Sigmoid colon (tissue), 7 donors: ENCODE results near the gene SMG7. TPM values are rescaled to one million over a fixed set of nuclear protein-coding genes. Genes with fewer than 3 reads are reported as not detected.

Source experiments
- DNase-seq: peaks from one replicate; pipeline ENCODE4 v3.0.0-alpha.2; 2019
- H3K27ac ChIP-seq, 4 donors: fragments of 200-600 bp; sonication (generic); one replicate each; pipeline ENCODE4 v1.5.1; 2016 to 2019; ENCODE audit warnings: mild to moderate bottlenecking in 1 of 4
- H3K27me3 ChIP-seq, 3 donors: fragments of 200-600 bp; sonication (generic); one replicate each; pipeline ENCODE4 v1.5.1; 2019; ENCODE audit warnings: mild to moderate bottlenecking in 1 of 3
- H3K36me3 ChIP-seq, 4 donors: fragments of 200-600 bp; sonication (generic); one replicate each; pipeline ENCODE4 v1.5.1; 2016 to 2019
- H3K4me1 ChIP-seq, 4 donors: fragments of 200-600 bp; sonication (generic); one replicate each; pipeline ENCODE4 v1.5.1; 2017 to 2019
- H3K4me3 ChIP-seq, 4 donors: fragments of 200-600 bp; sonication (generic); one replicate each; pipeline ENCODE4 v1.5.1; 2017 to 2019; ENCODE audit warnings: mild to moderate bottlenecking in 2 of 4, moderate library complexity in 1 of 4
- H3K9me3 ChIP-seq, 4 donors: fragments of 200-600 bp in 3 of 4; sonication (generic) in 3 of 4; one replicate each; pipeline versions ENCODE4 v1.5.1 to v1.6.1; 2013 to 2019
- EP300 ChIP-seq, 4 donors: sonication (generic); formaldehyde crosslinking; IDR thresholded peaks; one replicate each; pipeline ENCODE4 v1.6.1; 2017; ENCODE audit warnings: antibody characterized with exemption in 4 of 4
- POLR2A ChIP-seq, 2 donors: fragments of 450-650 bp; IDR thresholded peaks; one replicate each; pipeline ENCODE4 v1.6.1; 2016; ENCODE audit warnings: antibody characterized with exemption in 2 of 2, mild to moderate bottlenecking in 2 of 2, moderate library complexity in 2 of 2
- POLR2AphosphoS5 ChIP-seq, 4 donors: sonication (generic); formaldehyde crosslinking; IDR thresholded peaks; one replicate each; pipeline ENCODE4 v1.6.1; 2017; ENCODE audit warnings: antibody characterized with exemption in 4 of 4
- WGBS, 2 donors: extraction: QIAGEN DNeasy Blood & Tissue Kit; methylation state at CpG; one replicate each; pipeline ENCODE4 v1.1.7; 2013; 5-methylcytosine and 5-hydroxymethylcytosine counted together
- intact Hi-C: fragments of 100-400 bp; cut with DNase I; formaldehyde crosslinking; loops from one replicate; pipeline ENCODE4 v1.15.1; 2023
- polyA plus RNA-seq, 3 donors: library from polyadenylated mRNA; stranded (reverse); fragments of 200-250 nt; gene quantifications; one replicate each; pipeline ENCODE4 v1.2.3, GENCODE V29; 2013
- total RNA-seq, 4 donors: library from RNA; depleted of rRNA; stranded (reverse); fragments of >200 nt; gene quantifications; one replicate each; pipeline ENCODE4 v1.1.0, GENCODE V29; 2016
- TF ChIP-seq, protein P1 (sequence below), 4 experiments: fragments of 450-650 bp in 3 of 4; fragments of 200-600 bp in 1 of 4; IDR thresholded peaks; one replicate each; pipeline ENCODE4 v1.5.1; 2016 to 2019; ENCODE audit warnings: antibody characterized with exemption in 4 of 4, mild to moderate bottlenecking in 3 of 4, moderate library complexity in 2 of 4
- donor health status: healthy with polysubstance abuse.
- donor health status: Bipolar disorder and iron deficiency.
- donor health status: healthy.

SMG7 gene
- total and polyA plus RNA-seq, 7 donors: 16.8 to 46.5 (median 31.9) TPM

DNA sequence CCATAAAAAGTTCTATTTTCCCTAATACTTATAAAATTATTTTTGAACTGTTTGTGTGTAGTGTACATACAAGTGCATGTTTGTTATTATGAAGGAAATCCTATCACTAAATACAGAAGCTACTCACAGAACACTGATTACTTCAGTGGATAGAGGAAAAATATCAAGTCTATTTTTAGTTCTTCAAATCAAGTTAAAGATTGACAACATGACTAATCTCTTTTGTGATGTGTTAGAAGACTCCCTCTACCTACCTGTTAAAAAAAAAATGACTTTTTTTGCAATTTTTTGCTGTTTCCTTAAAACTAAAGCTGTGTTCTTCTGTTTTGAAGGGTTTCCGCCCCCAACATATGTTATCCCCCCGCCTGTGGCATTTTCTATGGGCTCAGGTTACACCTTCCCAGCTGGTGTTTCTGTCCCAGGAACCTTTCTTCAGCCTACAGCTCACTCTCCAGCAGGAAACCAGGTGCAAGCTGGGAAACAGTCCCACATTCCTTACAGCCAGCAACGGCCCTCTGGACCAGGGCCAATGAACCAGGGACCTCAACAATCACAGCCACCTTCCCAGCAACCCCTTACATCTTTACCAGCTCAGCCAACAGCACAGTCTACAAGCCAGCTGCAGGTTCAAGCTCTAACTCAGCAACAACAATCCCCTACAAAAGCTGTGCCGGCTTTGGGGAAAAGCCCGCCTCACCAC lies 72.4 kb downstream of the SMG7 start:
- WGBS, 2 donors: 79 to 86% methylated on average over 5 of the region's 5 CpGs
- H3K4me1 ChIP-seq: peaks cover 0 to 8% (median 3%) of the 10 kb centered on the region in 4 donors
- TF ChIP-seq POLR2A (IDR thresholded peaks at IDR 0.05): no peak
- TF ChIP-seq POLR2AphosphoS5 (IDR thresholded peaks at IDR 0.05): no peak
- no peak for TF ChIP-seq EP300 (IDR thresholded peaks at IDR 0.05)
- TF ChIP-seq, protein P1, sequence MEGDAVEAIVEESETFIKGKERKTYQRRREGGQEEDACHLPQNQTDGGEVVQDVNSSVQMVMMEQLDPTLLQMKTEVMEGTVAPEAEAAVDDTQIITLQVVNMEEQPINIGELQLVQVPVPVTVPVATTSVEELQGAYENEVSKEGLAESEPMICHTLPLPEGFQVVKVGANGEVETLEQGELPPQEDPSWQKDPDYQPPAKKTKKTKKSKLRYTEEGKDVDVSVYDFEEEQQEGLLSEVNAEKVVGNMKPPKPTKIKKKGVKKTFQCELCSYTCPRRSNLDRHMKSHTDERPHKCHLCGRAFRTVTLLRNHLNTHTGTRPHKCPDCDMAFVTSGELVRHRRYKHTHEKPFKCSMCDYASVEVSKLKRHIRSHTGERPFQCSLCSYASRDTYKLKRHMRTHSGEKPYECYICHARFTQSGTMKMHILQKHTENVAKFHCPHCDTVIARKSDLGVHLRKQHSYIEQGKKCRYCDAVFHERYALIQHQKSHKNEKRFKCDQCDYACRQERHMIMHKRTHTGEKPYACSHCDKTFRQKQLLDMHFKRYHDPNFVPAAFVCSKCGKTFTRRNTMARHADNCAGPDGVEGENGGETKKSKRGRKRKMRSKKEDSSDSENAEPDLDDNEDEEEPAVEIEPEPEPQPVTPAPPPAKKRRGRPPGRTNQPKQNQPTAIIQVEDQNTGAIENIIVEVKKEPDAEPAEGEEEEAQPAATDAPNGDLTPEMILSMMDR (IDR thresholded peaks at IDR 0.05): no peak

DNA sequence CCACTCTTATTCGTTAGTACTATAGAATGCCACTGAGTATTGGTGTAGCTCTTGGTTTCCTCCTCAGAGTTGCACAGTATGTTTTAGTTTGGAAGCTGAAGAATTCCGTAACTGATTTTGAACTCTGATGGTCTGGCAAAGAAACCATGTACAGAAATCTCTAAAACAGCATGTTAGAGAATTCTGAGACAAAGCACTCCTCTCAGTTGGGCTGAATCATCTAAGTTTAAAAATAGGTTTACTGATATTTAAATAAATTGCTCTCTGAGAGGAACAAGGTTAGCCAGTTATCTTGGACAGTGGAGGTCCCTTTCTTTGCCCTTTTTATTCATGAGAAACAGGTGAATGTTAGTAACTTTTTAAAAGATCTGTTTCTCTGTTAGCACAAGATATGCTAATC lies 74.1 kb downstream of the SMG7 start:
- no peaks in the 10 kb centered on the region for H3K27me3 ChIP-seq
- H3K4me3 ChIP-seq: no peak overlapping the region
- H3K27ac ChIP-seq: no peak overlapping the region
- intact Hi-C loops: loop anchor here (10.0 kb wide), 2 partner anchors 78 to 262 kb away; no protein-coding TSS in a partner anchor
- H3K36me3 ChIP-seq: peaks cover 17 to 87% (median 42%) of the 10 kb centered on the region in 4 donors
- peaks cover 0 to 8% (median 3%) of the 10 kb centered on the region in 4 donors for H3K4me1 ChIP-seq
- DNase-seq: no peak
- 89 to 94% methylated on average over 2 of the region's 2 CpGs for WGBS, 2 donors
- H3K9me3 ChIP-seq: no peaks in the 10 kb centered on the region
- TF ChIP-seq, protein P1 (IDR thresholded peaks at IDR 0.05): no peak
- TF ChIP-seq POLR2A (IDR thresholded peaks at IDR 0.05): no peak
- no peak for TF ChIP-seq EP300 (IDR thresholded peaks at IDR 0.05)
- no peak for TF ChIP-seq POLR2AphosphoS5 (IDR thresholded peaks at IDR 0.05)

More for the DNA sequence above, 72.4 kb downstream of the SMG7 start:
- Histone ChIP-seq H3K27me3 (no peaks in the 10 kb centered on the region), H3K9me3 (no peaks in the 10 kb centered on the region), H3K27ac (no peak overlapping the region), H3K4me3 (no peak overlapping the region), H3K36me3 (peaks cover 21 to 87% (median 44%) of the 10 kb centered on the region in 4 donors)
- no peak for DNase-seq
- intact Hi-C loops: loop anchor here (5.0 to 10.0 kb wide), 3 partner anchors 80 to 582 kb away; no protein-coding TSS in a partner anchor

DNA sequence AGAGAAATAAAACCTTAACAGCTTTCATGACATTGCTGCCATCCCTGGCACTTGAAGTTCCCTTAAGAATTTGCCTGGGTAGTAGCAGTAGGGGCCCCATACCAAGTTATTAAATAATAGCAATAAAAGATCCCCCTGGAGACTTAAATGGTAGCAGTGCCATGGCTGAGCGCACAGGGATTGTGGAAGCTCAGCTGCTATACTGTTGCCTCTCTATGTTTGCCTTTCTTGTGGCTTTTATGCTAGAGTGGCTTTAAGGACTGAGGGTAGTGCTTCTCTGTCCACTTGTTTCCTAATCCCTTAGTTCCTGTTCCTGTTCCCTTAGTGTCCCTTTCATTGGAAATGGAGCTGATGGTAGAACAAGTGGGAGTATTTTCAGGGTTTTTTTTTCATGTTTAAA lies 75.8 kb downstream of the SMG7 start:
- TF ChIP-seq EP300 (IDR thresholded peaks at IDR 0.05) (no peak), POLR2AphosphoS5 (IDR thresholded peaks at IDR 0.05) (no peak), POLR2A (IDR thresholded peaks at IDR 0.05) (no peak)
- peaks cover 17 to 92% (median 48%) of the 10 kb centered on the region in 4 donors for H3K36me3 ChIP-seq
- H3K4me3 ChIP-seq: no peak overlapping the region
- DNase-seq: no peak
- intact Hi-C loops: loop anchor here (10.0 kb wide), 2 partner anchors 77 to 263 kb away; no protein-coding TSS in a partner anchor
- 83 to 98% methylated on average over 1 of the region's 1 CpG for WGBS, 2 donors
- H3K27me3 ChIP-seq: no peaks in the 10 kb centered on the region
- no peak overlapping the region for H3K27ac ChIP-seq
- H3K9me3 ChIP-seq: no peaks in the 10 kb centered on the region
- H3K4me1 ChIP-seq: peaks cover 0 to 7% (median 2%) of the 10 kb centered on the region in 4 donors

DNA sequence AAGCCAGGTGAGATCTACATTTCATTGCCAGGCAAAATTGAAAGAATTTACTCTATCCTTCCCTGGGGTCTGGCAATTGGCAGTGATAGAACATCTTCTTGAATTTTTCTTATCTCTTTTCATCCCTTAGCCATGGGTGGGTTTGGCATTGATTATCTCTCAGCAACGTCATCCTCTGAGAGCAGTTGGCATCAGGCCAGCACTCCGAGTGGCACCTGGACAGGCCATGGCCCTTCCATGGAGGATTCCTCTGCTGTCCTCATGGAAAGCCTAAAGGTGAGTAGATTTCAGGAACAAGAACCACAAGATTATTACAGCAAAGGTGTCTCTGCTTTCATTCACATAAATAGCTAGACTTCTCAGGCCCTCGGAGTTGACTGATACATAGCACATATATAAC lies 78.6 kb downstream of the SMG7 start:
- Histone ChIP-seq H3K9me3 (no peaks in the 10 kb centered on the region), H3K27ac (no peak overlapping the region), H3K4me1 (no peaks in the 10 kb centered on the region), H3K27me3 (no peaks in the 10 kb centered on the region), H3K4me3 (no peak overlapping the region), H3K36me3 (peaks cover 8 to 94% (median 37%) of the 10 kb centered on the region in 4 donors)
- TF ChIP-seq EP300 (IDR thresholded peaks at IDR 0.05): no peak
- TF ChIP-seq, protein P1 (IDR thresholded peaks at IDR 0.05): no peak
- no peak for TF ChIP-seq POLR2A (IDR thresholded peaks at IDR 0.05)
- TF ChIP-seq POLR2AphosphoS5 (IDR thresholded peaks at IDR 0.05): no peak
- DNase-seq: no peak
- intact Hi-C loops: no loop called here
- 42 to 69% methylated on average over 3 of the region's 3 CpGs for WGBS, 2 donors

DNA sequence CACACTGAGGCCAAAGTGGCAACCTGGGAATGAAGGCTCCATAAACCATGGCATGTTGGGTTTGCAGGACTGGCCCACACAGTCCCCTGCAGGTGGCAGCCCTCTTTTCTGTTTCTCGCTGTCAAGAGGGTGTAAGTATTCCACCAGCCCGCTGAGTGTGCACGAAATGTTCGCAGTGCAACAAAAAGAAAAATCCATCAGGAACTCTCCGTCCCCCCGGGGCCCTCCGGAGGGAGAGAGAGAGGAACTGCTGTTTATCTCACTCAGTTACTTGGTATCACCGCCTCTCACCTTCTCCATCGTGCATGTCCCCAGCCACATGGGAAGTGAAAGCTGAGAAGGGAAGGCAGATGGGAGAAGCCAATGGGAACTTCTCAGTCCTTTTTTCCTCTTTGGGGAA lies 79.6 kb downstream of the SMG7 start:
- 92 to 94% methylated on average over 9 of the region's 9 CpGs for WGBS, 2 donors
- no peaks in the 10 kb centered on the region for H3K9me3 ChIP-seq
- no peak overlapping the region for H3K4me3 ChIP-seq
- H3K4me1 ChIP-seq: no peaks in the 10 kb centered on the region
- H3K36me3 ChIP-seq: peaks cover 8 to 86% (median 29%) of the 10 kb centered on the region in 4 donors
- no peak overlapping the region for H3K27ac ChIP-seq
- TF ChIP-seq EP300 (IDR thresholded peaks at IDR 0.05) (no peak), POLR2AphosphoS5 (IDR thresholded peaks at IDR 0.05) (no peak), POLR2A (IDR thresholded peaks at IDR 0.05) (no peak)
- TF ChIP-seq, protein P1 (IDR thresholded peaks at IDR 0.05): no peak
- intact Hi-C loops: no loop called here
- no peaks in the 10 kb centered on the region for H3K27me3 ChIP-seq
- DNase-seq: no peak
